Neural progenitor cell (in vitro differentiated cells): ENCODE data around the gene AIPL1.

Experiments
- EZH2 ChIP-seq: fragments of 200-600 bp; sonication (generic); IDR thresholded peaks from 2 replicates; pipeline ENCODE4 v1.6.1; 2017; ENCODE audit warnings: antibody characterized with exemption, mild to moderate bottlenecking, moderate library complexity
- EZH2phosphoT487 ChIP-seq: fragments of 200-600 bp; sonication (generic); IDR thresholded peaks from 2 replicates; pipeline ENCODE4 v1.6.1; 2017; ENCODE audit warnings: antibody characterized with exemption
- TF ChIP-seq, protein P1 (sequence below): fragments of 200-600 bp; sonication (generic); IDR thresholded peaks from 2 replicates; pipeline ENCODE4 v1.5.1; 2017; ENCODE audit warnings: antibody characterized with exemption, mild to moderate bottlenecking

DNA sequence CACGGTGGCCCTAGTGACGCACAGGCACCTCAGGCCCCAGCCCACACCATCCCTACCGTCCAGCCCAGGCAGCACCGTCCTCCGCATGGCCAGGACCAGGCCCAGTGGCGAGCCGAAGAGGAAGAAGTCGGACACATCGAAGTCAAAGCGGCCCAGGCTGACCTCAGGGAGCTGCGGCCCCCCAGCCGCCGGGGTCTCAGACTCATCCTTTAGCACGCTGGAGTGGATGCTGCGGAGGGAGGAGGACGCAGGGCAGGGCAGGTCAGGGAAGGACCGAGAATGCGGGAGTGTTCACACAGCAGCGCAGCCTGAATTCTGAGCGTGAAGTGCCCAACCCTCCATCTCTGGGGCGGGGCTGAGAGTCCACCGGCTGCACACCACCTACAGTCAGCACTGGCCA, 39.5 kb upstream of the AIPL1 start:
- no peak for TF ChIP-seq EZH2phosphoT487
- TF ChIP-seq, protein P1, sequence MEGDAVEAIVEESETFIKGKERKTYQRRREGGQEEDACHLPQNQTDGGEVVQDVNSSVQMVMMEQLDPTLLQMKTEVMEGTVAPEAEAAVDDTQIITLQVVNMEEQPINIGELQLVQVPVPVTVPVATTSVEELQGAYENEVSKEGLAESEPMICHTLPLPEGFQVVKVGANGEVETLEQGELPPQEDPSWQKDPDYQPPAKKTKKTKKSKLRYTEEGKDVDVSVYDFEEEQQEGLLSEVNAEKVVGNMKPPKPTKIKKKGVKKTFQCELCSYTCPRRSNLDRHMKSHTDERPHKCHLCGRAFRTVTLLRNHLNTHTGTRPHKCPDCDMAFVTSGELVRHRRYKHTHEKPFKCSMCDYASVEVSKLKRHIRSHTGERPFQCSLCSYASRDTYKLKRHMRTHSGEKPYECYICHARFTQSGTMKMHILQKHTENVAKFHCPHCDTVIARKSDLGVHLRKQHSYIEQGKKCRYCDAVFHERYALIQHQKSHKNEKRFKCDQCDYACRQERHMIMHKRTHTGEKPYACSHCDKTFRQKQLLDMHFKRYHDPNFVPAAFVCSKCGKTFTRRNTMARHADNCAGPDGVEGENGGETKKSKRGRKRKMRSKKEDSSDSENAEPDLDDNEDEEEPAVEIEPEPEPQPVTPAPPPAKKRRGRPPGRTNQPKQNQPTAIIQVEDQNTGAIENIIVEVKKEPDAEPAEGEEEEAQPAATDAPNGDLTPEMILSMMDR, result no peak
- TF ChIP-seq EZH2, result no peak
